GM12892 (cell line): ENCODE data around the gene POLA1.

Experiments
- POLR2A ChIP-seq: IDR thresholded peaks from 2 replicates; pipeline ENCODE4 v1.6.1; 2011; ENCODE audit warnings: low read depth, low read length, control low read depth
- POLR2AphosphoS5 ChIP-seq: IDR thresholded peaks from 2 replicates; pipeline ENCODE4 v1.6.1; 2011; ENCODE audit warnings: low read depth, low read length, control low read depth
- TAF1 ChIP-seq: IDR thresholded peaks from 2 replicates; pipeline ENCODE4 v1.6.1; 2011; ENCODE audit warnings: low read depth, mild to moderate bottlenecking, control low read depth, low read length, borderline replicate concordance

- TF ChIP-seq TAF1 (no peak), POLR2A (no peak), POLR2AphosphoS5 (no peak)
Observed at GRCh38 chrX:24839331-24839730, 145.6 kb downstream of the POLA1 start.
